Panc1 (cell line): Measurements from ENCODE around the gene TOMM70. TPM values are rescaled to one million over a fixed set of nuclear protein-coding genes. Genes with fewer than 3 reads are reported as not detected.

ENCODE experiments used
- ATAC-seq: fragments of 200-7000 bp; cut with Tn5 transposase; 2 replicates; pipeline ENCODE4 v1.9.1; 2020; ENCODE audit warnings: mild to moderate bottlenecking, moderate library complexity
- BruUV-seq: library from RNA; stranded (reverse); fragments of 400-500 nt; replicated peaks from 2 replicates; lab custom pipeline; 2021; lab: Mats Ljungman, UMichigan
- CTCF ChIA-PET: fragments of 300-600 bp; sonication (Branson Sonifier 250); formaldehyde crosslinking; loops from one replicate; lab custom pipeline; 2022; ENCODE audit warnings: antibody characterized with exemption; lab: Charles Lee
- POLR2A ChIA-PET: fragments of 300-600 bp; sonication (Branson Sonifier 250); formaldehyde crosslinking; loops from one replicate; lab custom pipeline; 2022; ENCODE audit warnings: antibody characterized with exemption; lab: Charles Lee
- DNase-seq: peaks from one replicate; pipeline ENCODE4 v3.0.0-alpha.2; 2010; ENCODE audit warnings: low read depth, low spot score
- H3K27ac ChIP-seq: 2 replicates; pipeline ENCODE4 v1.5.1; 2011; ENCODE audit warnings: mild to moderate bottlenecking, low read length, inconsistent platforms
- H3K27me3 ChIP-seq: fragments of 200-500 bp; sonication (Bioruptor generic); 2 replicates; pipeline ENCODE4 v1.6.0; 2014; ENCODE audit warnings: low read length, inconsistent platforms; ENCODE audit not compliant: control insufficient read depth, insufficient read depth
- H3K36me3 ChIP-seq: fragments of 200-500 bp; sonication (Bioruptor generic); 2 replicates; pipeline ENCODE4 v1.5.1; 2014; ENCODE audit warnings: inconsistent platforms, mild to moderate bottlenecking, low read length, moderate library complexity; ENCODE audit not compliant: control insufficient read depth, insufficient read depth
- H3K4me1 ChIP-seq: 2 replicates; pipeline ENCODE4 v1.5.1; 2011; ENCODE audit warnings: inconsistent platforms, mild to moderate bottlenecking, low read length, moderate library complexity; ENCODE audit not compliant: control insufficient read depth, insufficient read depth
- H3K4me3 ChIP-seq, 2 experiments: 2 replicates each; pipeline ENCODE4 v1.5.1; 2011 to 2012; ENCODE audit warnings: low read depth in 2 of 2, low read length in 2 of 2, mild to moderate bottlenecking in 2 of 2, inconsistent platforms in 1 of 2, moderate library complexity in 1 of 2
- H3K9me3 ChIP-seq: fragments of 200-500 bp; sonication (Bioruptor generic); 2 replicates; pipeline ENCODE4 v1.5.1; 2014; ENCODE audit warnings: low read depth, mild to moderate bottlenecking, inconsistent platforms, low read length, moderate library complexity; ENCODE audit not compliant: control insufficient read depth, insufficient read depth
- CTCF ChIP-seq: fragments of 450-650 bp; IDR thresholded peaks from 2 replicates; pipeline ENCODE4 v1.5.1; 2017; ENCODE audit warnings: mild to moderate bottlenecking
- POLR2AphosphoS5 ChIP-seq: IDR thresholded peaks from 2 replicates; pipeline ENCODE4 v1.6.1; 2012; ENCODE audit warnings: mild to moderate bottlenecking, low read depth, low read length, moderate library complexity
- REST ChIP-seq, 2 experiments: IDR thresholded peaks; 2 replicates each; pipeline ENCODE4 v1.6.1; 2011 to 2012; ENCODE audit warnings: low read depth in 2 of 2, control low read depth in 1 of 2, low read length in 1 of 2, mild to moderate bottlenecking in 1 of 2, moderate library complexity in 1 of 2; ENCODE audit not compliant: insufficient read depth in 1 of 2
- SIN3A ChIP-seq: IDR thresholded peaks from 2 replicates; pipeline ENCODE4 v1.6.1; 2012; ENCODE audit warnings: low read depth, mild to moderate bottlenecking, low read length, moderate library complexity, borderline replicate concordance; ENCODE audit not compliant: insufficient read depth
- TCF7L2 ChIP-seq: IDR thresholded peaks from 2 replicates; pipeline ENCODE4 v1.6.1; 2011; ENCODE audit warnings: mild to moderate bottlenecking, low read depth, low read length, inconsistent platforms
- in situ Hi-C: cut with HindIII; loops from 2 replicates; pipeline ENCODE4 v1.10.0; 2016; ENCODE audit warnings: low sequenced_read_pairs, low pct_unique_long_range_greater_than_20kb
- intact Hi-C: fragments of 100-400 bp; cut with micrococcal nuclease; formaldehyde crosslinking; loops from one replicate; pipeline ENCODE4 v1.10.0; 2022; ENCODE audit not compliant: unreplicated experiment
- total RNA-seq: library from RNA; stranded (reverse); gene quantifications from one replicate; pipeline ENCODE4 v1.2.1, GENCODE V29; 2021; ENCODE audit not compliant: unreplicated experiment

The TOMM70 gene
- total RNA-seq, 1 experiment from 2014 or later: 55.7 TPM

GRCh38 chr3:100420885-100421284, 20.0 kb upstream of the TOMM70 start:
- BruUV-seq: no TSS peak
- in situ Hi-C loops: no loop called here
- no peak for DNase-seq
- ChIA-PET CTCF (interaction anchor here (0.6 kb wide), 1 partner anchor 11 kb away, joined by 4 read pairs; no protein-coding TSS in a partner anchor), POLR2A (no interaction called here)
- no peak overlapping the region for H3K4me3 ChIP-seq
- ATAC-seq: no peak
- no peaks in the 10 kb centered on the region for H3K36me3 ChIP-seq
- TF ChIP-seq REST (IDR thresholded peaks at IDR 0.05; ENCODE audit: insufficient read depth in 1 of 2, low read depth in 2 of 2, low read length in 1 of 2) (no peak), SIN3A (no peak), TCF7L2 (no peak), CTCF (no peak)
- H3K9me3 ChIP-seq: no peaks in the 10 kb centered on the region
- intact Hi-C loops: no loop called here
- H3K4me1 ChIP-seq: no peaks in the 10 kb centered on the region
- no peaks in the 10 kb centered on the region; the same call in 1 of the 2 replicates for H3K27me3 ChIP-seq
- H3K27ac ChIP-seq: no peak overlapping the region

- Histone ChIP-seq H3K4me3 (no peak overlapping the region), H3K27ac (no peak overlapping the region), H3K27me3 (no peaks in the 10 kb centered on the region), H3K4me1 (no peaks in the 10 kb centered on the region), H3K36me3 (no peaks in the 10 kb centered on the region), H3K9me3 (no peaks in the 10 kb centered on the region)
- in situ Hi-C loops (no loop called here), intact Hi-C loops (no loop called here)
- BruUV-seq: no TSS peak
- TF ChIP-seq POLR2AphosphoS5 (no peak), REST (IDR thresholded peaks at IDR 0.05; ENCODE audit: insufficient read depth in 1 of 2, low read depth in 2 of 2, low read length in 1 of 2) (no peak), TCF7L2 (no peak), CTCF (no peak), SIN3A (no peak)
- DNase-seq (no peak), ATAC-seq (no peak)
- CTCF ChIA-PET: no interaction called here
- POLR2A ChIA-PET: no interaction called here
These were observed 18.5 kb upstream of the TOMM70 start for GRCh38 chr3:100419406-100419805.
